CD4-positive, alpha-beta T cell treated with Interferon alpha-2 for 1 hour (primary cell): ENCODE results near the gene MOBP.

Experiments
- DNase-seq, 2 donors: peaks; one replicate each; pipeline ENCODE4 v3.0.0-alpha.2; 2020 to 2022

The MOBP gene

DNA sequence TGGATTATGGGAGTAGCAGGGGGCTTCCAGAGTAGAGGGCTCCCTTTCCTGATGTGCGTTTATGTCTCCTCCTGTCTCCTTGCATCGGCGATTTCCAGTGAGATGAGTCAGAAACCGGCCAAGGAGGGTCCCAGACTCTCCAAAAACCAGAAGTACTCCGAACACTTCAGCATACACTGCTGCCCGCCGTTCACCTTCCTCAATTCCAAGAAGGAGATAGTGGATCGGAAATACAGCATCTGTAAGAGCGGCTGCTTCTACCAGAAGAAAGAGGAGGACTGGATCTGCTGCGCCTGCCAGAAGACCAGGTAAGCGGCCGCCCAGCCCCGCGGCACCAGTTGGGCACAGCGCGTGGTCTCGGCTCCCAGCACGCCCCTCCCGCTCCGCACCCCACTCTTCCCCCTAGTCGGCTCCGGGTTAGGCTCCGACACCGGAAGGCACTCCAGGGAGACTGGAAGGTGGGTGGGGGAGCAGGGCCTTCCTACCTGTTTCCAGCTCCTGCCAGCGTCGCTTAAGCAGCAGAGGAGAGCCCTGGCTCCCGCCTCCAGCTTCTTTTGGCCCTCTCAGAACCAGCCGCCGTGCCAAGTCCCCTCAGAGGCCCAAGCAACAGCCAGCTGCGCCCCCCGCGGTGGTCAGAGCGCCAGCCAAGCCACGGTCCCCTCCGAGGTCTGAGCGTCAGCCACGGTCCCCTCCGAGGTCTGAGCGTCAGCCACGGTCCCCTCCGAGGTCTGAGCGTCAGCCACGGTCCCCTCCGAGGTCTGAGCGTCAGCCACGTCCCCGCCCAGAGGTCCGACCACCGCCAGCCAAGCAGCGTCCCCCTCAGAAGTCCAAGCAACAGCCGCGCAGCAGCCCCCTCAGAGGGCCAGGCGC is 34.7 kb downstream of the MOBP start:
- no peak for DNase-seq

DNA sequence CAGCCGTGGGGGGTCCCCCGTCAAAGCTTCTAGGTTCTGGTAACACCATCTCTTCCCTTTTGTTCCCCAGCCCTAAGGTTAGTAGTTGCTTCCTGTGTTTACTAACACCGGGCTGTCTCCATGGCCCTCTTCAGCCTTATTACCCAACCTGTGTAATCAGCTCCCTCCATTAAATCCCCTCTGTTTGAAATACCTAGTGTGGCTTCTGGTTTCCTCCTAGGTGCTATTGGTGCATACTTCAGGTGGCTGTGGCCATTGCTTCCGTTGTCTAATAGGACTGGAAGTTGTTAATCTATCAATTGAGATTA is 35.3 kb downstream of the MOBP start:
- no peak for DNase-seq

DNA sequence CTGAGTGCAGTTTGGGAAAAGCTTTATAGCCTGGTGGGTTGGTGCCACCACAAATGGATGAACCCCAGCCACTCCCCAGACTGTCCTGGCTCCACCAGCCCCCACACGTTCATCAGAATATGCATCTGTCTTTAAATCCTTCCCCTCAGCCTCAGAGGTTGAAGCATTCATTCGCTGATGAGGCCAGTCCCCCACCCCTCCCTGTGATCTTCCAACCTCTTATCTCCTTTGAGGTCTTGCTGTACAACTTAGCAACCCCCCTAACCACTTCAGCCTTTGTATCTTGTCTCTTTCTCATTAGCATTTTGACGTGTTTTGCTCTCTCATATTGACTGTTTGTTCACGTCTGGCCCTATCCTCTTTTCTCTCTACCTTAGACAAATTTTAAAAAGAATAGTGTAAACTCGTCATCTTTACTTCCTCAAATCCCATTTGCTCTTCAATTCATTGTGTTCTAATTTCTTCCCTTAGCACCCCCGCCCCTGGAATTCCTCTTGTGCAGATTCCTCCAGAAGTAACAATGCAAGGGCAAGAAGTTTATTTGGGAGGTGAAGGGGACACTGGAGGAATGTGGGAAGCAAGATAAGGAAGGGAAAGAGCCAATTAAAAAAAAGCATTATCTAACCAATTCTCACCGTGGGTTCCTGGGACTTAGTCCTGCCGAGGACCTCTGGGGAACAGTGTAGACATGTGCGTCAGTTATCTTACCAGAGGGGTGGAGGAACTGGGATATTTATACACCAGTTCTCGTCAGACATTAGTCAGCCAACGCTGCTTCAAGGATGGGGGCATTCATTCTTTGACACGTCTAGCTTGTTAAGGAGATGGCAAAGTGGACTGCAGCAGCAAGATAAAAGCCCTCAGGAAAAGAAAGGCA is 38.6 kb downstream of the MOBP start:
- no peak for DNase-seq

DNA sequence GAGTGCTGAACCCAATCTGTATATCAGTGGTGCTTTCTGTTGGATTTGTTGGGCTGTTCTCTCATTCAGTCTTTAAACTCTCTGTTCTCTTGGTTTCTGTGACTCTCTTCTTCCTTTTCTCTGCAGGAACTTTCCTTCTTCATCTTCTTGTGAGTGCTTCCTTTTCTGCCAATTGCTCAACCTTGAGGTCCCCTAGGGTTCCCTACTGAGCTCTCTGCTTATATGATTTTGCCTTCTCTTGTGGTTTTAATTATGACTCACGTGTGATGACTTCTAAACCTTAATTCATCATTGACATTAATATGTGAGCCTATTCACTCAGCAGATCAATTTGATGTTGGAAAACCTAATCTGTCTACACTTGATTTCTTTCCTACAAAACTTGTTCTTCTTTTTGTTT is 39.4 kb downstream of the MOBP start:
- no peak for DNase-seq

DNA sequence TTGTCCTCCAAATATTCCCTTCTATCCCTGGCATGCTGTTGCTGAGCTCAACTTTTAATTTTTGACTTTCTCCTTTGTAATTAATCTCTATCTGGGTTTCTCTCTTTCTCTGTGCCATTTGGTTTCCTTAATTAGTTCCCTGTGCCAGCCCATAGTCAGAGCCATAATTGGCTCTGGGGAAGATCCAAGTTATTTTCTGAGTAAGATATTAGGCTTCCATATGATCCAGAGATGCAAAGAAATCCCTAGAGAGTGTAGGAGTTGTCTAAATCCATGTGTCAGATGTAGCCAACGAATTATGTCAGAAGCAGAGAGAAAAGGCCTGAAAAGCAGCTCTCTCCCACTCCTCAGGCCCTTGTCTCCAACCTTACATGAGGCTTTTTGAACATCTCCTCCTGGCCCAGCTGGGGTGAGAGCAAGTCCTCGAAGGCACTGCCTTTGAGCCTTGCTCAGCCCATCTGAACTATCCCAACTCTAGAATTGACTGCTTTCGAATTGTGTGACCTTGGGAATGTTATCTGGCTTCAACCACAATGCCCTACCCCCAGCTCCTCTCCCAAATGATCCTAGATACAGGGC is 46.4 kb downstream of the MOBP start:
- DNase-seq: no peak

DNA sequence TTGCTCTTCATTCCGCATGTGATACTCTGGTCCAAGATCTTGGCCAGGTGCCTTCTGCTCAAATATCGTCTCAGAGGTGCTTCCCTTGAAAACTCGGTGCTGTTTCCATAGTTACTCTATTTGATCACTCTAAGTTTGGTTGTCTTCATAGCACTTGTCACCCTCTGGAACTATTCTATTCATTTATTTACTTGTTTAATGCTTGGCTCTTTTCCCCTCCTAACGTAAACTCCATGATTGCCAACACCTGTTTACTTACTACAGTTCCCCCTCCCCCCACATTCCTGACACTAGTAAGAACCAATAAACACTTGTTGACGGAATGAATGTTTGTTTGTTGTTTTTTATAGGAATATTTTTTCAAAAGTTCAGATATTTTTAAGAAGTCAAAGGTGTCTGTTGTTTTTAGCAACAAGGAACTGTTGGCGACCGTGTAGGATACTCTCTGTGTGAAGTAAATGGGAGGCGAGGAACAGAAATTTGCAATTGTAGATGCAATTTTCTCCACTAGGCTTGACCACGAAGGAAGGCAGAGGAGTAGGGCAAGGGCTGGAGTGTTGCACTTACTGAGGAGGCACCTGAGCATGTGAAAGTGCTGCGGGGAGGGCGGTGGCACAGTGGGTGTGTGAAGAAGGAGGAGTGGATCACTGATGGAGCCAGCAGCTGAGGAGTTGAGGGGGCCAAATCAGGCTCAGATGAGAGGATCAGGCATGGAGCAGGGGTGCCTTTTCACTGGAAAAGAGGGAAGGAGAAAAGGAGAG is 48.4 kb downstream of the MOBP start:
- DNase-seq: no peak

DNA sequence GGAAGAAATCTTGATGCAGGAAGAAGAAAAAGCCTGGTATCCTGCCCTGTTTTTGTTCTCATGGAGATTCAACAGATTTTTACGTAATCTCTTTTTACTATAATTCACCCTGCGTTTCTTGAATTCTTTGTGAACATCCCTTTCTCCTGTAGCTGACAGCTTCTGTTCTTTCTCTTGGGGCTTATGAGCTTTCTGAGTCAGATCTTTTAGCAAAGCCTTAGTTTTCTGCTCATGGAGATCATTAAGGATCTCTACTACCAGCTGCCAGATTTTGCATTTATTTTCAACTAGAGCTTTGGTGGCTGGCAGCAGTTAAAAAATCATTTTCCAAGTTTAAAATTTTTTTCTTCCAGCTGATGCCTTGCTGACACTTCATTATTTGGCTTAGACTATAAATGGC is 51.6 kb downstream of the MOBP start:
- DNase-seq: no peak

DNA sequence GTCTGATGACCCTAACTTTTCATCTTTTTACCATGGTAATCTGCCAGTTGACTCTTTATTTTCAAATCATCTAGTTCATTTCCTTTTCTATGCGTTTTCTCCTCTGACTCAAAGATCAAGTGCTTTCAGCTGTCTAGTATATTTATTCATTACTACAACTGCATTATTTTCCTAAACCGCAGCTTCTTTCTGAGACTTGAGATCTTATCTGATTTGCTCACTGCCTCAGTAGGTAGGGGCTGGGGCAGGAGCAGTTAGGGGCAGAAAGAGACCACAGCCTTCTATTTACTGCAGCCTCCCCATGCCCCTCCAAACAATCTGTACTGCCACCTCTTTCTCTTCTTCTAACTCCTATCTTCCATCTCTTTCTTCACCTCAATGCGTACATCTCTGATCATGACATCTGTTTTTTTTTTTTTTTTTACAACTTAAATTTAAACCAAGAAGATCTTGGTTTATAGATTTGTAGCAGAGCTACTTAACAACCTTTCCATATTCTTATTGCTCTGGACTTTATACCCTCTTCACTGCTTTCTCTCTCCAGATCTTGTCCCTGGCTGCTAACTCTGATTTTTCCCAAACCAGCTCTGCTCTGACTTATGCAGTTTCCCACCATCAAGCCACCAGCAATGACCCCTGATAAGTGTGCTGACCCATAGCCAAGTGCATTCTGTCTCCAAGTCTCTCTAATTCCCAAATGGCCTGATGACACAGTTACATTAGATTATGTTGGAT is 52.2 kb downstream of the MOBP start:
- no peak for DNase-seq

DNA sequence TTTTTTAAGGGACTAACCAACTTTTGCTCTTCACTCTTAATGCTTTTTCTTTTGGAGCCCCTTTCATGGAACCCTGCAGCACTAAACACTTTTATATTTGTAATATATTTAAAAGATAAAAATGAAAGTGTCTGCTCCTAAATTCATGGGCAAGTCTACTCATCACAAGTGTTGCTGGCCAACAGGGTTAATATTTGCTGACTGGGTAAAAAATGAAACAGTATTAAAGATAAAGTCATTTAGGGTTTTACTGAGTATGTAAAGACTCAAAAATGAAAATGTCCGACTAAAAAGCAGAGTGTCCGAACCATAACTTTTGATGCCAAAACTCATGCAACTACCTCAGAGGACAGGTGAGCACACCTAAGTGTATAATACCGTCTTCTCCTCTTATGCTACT is 54.0 kb downstream of the MOBP start:
- no peak for DNase-seq

DNA sequence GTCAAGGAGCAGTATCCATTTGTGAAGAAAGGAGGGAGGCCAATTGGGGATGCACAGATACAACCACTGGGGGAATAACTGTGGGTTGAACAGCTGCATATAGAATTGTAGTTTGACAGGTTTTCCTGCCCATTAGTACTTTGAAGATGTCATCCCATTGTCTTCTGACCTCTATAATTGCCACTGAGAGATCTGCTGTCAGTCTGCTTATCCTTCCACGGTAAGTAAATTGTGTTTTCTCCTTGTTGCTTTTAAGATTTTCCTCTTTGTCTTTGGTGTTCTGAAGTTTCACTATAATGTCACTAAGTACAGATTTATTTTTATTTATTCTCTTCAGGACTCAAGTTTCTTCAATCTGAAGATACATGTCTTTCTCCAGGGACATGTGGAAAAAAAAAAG is 56.6 kb downstream of the MOBP start:
- no peak for DNase-seq

DNA sequence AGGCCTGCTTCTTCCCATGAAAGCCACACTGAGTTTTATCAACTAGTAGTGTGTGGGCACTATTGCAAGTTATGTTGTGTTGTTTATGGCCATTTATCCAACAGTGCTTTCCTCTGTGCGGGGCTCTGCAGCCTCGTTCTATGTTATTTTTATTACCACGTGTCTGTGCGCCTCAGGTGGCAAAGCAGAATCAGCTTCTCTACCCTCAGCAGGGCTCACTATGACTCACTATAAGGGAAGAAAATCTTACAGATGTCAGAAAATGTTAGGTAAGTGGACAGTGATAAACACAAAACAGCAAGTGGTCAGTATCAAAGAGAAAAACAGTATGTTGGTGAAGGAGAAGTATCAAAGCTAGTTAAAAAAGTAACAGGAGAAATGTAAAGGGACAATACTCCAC is 61.4 kb downstream of the MOBP start:
- no peak for DNase-seq

DNA sequence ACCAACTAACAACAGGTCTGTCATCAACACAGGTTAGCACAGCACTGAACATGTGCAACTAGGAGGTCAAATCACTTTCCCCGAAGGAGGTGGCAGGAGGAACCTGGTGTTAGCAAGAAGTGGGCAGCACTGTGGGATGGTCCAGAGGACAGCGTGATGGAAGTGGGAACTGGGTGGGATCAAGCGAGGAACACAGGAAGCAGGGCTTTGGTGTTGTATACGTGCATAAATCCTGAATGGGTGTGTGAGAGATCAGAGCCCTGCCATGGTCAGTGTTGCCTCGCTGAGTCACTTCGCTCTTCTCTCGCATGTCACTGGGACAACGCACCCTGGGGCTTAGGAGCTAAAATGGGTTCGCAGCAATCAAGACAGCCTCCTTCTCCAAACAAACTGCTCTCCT is 62.1 kb downstream of the MOBP start:
- DNase-seq: no peak

DNA sequence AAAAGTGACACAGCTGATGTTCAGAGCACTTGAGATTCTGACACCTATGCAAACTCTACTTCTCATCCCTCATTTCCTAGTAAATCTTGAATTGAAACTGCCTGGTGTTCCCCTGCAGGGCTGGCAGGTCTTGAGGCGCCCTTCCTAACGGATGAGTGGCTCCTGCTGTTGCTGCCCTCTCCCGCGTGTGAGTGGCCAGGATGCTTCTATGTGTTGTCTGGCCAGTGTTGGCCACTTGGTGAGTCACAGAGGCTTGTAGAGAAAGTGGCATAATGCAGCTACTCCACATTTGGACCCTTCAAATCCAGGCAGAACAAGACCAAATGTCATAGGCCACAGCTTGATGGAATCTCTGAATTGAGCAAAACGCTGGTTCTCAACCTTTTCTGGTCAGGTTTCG is 63.6 kb downstream of the MOBP start:
- DNase-seq: no peak

DNA sequence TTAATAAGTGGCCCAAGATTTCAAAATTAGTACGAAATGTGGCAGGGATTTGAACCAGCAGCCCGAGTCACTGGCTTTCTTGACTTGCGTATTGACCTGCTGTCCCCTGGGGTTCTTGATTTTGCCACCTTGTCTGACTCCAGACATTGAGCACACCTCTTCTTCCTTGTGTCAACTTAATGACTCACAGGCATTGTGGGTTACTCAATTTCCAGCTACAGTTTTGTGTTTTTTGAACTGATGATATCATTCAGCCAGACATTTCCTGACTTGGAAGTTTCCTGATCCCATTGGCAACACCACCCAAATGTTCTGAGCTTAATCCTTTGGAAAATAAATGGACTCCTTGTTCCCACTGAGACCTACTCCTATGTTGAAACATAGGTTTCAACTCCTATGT is 64.2 kb downstream of the MOBP start:
- DNase-seq: no peak

DNA sequence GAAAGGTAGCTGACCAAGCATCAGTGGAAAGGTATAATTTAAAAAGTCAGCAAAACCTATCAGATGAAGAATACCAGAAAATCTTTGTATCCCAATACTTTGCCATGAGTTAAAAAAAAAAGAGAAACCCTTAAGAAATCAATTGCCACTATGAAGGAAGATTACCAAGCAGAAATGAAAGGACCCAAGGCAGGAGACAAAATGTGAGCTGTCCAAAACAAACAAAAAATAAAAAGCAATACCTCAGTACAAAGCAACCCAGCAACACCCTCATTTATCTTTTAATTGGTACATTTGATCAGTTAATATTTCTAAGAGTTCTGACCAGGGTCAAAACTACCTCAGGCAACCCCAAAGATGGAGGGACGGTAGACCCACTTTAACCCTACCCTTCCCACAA is 65.3 kb downstream of the MOBP start:
- DNase-seq: no peak

DNA sequence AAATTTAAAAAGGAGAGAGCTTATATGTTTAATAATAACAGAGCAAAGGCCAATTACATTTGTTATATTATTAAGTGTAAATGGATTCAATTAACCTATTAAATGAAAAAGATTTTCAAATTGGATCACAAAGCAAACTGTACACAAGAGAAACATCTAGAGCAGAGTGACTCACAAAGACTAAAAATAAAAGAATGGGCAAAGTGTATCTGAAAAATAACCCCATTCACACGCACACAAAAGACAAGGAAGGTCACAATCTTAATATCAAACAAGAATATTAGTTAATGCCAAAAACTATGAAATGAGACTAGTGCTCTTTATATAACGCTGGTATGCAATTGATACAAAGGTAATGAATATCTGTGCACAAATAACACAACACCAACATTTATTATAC is 65.7 kb downstream of the MOBP start:
- DNase-seq: no peak

DNA sequence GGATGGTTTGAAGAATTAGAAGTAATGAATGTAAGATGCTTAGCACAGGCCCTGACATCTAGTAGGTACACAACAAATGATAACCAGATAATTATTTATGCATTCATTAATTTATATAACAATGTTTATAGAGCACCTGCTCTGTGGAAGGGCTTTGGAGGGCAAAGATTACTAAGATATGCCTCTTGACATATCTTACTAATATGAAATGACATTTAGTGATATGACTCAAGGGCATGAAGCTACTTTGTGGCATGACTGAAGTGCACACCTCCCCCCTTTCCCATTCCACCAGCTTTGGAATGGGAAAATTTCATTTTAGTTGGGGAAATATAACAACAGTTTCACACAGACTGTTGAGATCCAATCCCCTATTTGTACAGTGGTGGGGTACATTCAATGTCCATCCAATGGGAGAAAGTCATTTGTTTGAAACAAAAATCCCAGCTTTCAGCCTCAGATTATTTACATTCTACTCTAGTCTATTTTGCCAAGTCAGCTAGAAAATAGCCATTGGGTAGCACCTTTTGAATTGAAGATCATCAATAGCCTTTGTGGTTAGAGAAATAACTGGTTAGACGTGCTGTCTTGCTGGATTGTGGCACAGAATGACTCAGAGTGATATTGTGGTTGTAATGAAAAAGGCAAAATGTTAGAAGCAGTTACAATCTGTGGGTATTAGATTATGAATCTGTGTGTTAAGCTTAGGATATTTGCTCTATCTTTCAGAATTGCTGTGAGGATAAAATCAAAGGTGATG is 72.9 kb downstream of the MOBP start:
- DNase-seq: no peak

DNA sequence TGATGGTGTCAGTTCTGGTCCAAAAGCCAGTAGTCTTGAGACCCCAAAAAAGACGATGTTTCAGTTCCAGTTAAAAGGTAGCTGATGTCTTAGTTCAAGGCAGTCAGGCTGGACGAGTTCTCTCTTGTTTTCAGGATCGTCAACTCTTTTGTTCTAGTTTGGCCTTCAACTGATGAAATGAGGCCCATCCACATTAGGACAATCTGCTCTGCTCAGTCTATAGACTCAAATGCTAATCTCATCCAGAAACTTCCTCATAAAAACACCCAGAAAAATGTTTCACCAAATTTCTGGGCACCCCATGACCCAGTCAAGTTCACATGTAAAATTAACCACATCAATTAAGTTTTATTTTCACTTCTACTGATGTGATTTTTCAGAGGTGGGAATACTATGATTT is 74.0 kb downstream of the MOBP start:
- no peak for DNase-seq

DNA sequence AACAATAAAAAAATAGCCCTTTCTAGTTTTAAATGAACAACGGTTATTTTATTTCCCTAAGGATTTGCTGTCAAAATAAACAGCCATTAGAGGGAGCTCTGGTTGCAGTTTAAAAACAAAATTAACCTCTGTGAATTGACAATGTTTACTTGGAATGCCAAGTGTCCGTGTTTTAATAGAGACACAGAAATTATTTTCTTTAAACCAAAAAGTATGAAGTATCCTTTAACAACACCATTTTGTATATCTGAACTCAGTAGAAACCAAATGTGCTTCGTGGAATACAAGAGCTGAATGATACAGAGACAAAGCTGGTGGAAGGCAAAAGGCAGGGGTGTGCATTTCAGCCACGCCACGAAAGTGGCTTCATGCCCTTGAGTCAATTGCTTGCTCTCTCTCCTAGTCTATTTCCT is 74.4 kb downstream of the MOBP start:
- no peak for DNase-seq

DNA sequence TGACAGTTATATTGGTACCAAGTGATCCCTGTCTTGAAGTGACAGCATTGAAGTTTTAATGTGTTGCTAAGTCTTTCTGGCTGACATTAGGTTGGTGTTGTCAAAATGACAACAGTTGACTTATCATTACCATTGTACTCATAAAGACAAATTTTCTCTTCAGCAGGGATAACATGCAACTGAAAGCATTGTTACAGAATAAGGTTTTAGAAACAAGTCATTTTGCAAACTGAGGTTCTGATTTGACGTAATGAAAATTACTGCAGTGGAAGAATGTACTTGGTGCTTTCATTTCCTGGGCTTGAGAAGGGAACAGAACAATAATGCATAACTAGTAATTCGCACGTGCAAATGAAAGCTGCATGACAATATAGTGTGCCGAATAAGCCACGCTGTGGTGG is 75.1 kb downstream of the MOBP start:
- no peak for DNase-seq

DNA sequence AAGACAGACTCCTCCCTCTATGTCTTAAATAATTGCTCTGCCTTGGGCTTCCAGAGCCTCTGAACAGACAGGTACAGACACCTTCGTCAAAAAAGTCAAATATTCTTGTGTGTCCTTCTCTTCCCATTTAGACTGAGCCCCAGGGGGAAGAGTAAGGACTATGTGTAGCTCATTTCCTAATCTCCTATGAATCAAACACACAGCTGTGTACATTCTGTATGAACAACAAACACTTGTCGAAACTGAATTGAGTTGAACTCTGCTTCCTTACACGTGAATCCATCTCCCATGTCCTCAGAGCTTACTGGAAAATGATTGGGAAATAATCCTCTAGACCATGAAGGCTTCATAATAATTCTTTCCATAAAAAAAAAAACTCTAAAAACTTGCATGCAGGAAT is 80.8 kb downstream of the MOBP start:
- DNase-seq: no peak
